NCI-H187 (cell line): ENCODE data around the gene TACC2.
"Not testable (repeated sequence)": the region's sequence is repeated elsewhere in the genome, so short reads cannot be mapped to it uniquely, and the experiment has no call there.

Experiments
- DNase-seq, 2 experiments: peaks; one replicate each; lab custom pipeline; 2025; lab: John Stamatoyannopoulos, UW

TACC2 gene

DNA sequence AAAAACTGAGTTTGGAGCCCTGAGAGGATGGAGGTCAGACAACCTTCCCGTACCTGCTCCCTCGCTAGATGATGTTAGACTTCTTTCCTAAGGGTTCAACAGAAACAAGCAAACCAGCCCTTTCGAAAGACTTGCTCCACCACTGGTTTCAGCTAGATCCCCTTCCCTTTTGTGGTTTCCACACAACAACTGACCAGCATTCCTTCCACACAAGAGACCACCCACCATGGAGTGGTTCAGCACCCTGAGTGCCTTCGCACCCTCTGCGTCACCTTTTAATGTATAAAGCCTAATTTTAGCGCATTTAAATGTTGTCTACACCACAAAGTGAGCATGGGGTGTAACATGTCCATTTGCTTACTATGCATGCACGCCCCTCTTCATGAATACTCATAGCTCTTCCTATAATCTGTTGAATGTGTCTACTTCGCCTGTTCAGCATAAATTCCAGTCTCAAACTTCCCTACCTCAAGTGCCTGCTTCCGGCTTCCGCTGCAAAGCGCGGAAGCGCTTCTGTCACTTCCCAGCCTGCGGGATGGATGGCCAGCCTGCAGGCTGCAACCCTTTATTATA is 69.0 kb downstream of the TACC2 start:
- DNase-seq, result no peak

- no peak for DNase-seq
Observed at GRCh38 chr10:122060250-122060649, 71.3 kb downstream of the TACC2 start.

DNA sequence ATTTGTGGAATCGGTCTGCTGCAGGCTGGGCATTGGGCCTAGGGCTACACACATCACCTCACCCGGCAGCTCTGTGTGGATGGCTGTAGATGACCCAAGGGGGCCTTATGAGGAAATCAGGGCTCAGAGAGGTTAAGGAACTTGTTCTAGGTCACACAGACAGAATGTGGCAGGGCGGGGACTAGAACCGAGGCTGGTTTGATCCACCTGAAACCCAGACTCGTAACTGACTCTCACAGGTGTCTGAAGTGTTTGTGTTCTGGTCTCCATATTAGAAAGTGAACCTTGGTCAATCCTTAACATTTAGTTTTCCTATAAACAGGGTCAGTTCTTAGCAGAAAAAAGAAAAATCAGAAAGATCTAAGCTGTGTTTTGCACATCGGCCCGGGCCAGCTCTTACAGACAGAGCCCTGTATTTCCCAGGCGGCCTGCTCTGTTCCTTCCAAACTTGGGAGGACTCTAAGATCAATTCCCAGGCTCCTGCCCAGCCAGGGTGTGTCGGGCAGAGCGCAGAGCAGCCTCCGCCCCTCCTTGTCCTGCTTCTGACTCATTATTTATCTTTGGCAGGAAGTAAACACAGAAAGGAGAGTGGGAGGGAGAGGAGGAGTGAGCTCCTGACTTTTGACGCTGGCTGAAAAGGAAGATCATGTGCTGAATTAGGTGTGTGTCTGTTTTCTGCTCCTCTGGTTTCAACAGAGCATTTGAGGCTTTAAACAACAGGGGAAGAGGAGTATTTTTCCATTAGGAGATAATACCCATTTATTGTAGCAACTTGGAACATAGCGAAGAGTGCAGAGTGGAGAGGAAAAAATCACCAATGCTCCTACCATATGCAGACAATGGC is 74.1 kb downstream of the TACC2 start:
- DNase-seq, result peak in 1 of 2 experiments; percentile 24

GRCh38 chr10:122066337-122066939 is 77.5 kb downstream of the TACC2 start:
- DNase-seq, result not testable (repeated sequence)

GRCh38 chr10:122068844-122069243 is 79.9 kb downstream of the TACC2 start:
- no peak for DNase-seq

- no peak for DNase-seq
Observed at GRCh38 chr10:122072491-122072890, 83.5 kb downstream of the TACC2 start.

DNA sequence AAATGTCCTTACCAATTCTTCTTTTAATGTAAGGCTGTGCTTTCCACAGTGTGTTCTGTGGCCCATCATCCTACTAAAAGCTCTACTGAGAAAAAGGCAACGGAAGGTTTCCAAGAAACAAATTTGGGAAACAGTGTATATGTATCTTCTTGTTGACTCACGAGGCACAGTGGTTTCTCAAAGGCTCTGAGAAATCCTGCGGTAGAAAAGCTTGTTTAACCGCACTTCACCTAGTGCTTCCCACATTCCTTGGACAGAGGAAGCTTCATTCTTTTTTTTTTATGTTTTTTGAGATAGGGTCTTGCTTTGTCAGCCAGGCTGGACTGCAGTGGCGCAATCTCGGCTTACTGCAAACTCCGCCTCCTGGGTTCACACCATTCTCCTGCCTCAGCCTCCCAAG is 84.5 kb downstream of the TACC2 start:
- DNase-seq, result no peak

DNA sequence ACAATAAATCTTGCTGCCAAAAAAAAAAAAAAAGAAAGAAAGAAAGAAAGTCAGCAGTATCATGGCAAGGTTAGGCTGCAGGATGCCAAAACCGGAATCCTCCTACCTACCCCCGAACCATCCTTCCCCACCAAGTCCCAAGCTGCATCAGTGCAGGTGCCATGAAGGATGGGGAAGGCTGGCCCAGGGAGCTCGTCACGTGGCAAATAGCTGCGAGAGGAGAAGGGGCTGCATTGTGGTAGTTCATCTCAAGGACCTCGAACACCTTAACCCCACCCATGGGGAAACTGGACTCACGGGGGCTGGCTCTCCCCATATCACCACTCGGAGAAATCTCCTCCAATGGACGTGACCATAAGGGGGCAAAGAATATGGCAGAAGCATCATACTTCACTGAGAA is 86.2 kb downstream of the TACC2 start:
- DNase-seq, result no peak

DNA sequence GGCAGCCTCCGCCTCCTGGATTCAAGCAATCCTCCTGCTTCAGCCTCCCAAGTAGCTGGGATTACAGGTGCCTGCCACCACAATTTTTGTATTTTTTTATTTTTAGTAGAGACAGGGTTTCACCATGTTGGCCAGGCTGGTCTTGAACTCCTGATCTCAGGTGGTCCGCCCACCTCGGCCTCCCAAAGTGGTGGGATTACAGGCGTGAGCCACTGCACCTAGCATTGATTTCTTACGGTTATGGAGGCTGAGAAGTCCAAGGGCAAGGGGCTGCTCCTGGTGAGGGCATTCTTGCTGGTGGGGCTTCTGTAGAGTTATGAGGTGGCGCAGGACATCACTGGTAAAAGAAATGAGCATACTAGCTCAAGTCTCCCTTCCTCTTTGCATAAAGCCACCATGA is 86.9 kb downstream of the TACC2 start:
- DNase-seq, result not testable (repeated sequence)

DNA sequence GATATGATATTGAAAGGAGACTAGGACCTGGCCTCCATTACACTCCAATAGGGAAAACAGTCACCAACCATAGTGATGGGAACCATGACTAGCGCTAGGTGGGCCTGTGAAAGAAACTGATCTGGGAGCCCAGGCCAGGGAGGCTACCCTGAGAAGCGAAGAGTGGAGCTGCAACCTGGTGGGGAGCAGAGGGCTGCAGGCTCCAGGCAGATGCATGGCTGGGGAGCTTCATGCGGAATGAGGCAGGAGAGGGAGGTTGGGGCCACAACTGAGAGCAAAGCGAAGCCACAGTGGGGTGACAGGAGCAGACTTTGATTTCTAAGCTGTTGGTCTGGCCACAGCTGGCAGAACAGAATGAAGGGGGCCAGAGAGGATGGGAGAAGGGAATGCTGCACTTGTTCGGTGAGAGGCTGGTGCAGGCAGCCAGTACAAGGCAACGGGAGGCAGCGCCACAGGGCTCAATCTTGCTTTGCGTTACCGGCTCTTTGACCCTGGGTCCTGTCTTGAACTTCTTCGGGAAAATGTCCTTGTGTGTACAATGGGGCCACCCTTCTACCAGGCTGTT is 88.4 kb downstream of the TACC2 start:
- DNase-seq, result no peak

DNA sequence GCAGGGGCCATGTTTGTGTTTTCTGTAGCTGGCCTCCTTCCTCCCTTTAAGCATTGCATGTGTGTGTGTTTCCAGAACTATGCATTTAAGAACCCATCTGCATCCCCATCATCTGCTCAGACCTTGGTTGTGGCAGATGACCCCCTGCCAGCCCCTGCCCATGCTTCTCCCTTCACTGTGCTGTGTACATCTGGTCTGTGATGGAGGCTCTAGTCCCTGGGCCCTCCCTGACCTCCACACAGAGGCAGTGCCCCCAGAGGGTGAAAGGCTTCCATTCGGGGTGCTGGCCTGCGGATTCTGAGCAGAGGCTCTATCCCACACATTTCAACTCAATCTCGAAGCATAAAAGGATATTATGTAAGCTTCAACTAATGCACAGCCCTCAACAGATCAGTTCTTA is 89.4 kb downstream of the TACC2 start:
- no peak for DNase-seq

DNA sequence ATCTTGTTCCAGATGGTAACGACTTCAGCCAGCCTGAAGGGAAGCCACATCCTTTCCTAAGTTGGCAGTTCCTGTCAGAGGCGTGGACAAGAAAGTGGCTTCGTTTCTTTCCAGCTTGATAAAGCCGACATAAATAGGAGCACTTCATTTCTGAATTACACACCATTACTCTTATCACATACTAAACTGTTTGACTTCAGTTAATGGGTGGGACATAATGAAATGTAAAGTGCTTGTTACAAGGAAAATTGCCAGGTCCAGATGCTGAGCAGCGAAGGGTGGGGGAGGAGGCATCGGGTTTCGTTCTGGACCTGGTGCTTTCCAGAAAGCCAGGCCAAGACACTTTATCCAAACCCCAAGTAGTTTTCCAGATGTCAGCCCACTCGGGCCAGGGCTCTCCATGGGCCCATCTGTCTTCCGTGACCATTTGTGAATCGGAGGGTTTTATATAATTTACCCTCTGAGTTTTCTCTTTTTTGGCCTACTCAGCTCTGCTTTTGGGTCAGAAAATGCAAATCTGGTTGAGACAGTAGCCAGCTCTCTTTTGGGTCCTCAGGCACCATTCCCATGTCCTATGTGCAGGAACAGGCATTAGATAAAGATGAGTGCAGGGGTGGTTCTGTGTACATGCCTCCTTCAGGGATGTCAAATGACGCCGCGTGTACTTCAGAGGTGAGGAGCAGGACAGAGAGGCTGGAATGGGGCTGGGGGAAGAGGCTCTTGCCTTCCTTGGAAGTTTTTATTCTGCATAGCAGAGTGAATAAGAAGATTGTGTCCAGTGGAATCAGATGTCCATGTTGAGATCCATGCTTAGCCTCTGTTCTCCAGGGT is 90.2 kb downstream of the TACC2 start:
- DNase-seq, result no peak

DNA sequence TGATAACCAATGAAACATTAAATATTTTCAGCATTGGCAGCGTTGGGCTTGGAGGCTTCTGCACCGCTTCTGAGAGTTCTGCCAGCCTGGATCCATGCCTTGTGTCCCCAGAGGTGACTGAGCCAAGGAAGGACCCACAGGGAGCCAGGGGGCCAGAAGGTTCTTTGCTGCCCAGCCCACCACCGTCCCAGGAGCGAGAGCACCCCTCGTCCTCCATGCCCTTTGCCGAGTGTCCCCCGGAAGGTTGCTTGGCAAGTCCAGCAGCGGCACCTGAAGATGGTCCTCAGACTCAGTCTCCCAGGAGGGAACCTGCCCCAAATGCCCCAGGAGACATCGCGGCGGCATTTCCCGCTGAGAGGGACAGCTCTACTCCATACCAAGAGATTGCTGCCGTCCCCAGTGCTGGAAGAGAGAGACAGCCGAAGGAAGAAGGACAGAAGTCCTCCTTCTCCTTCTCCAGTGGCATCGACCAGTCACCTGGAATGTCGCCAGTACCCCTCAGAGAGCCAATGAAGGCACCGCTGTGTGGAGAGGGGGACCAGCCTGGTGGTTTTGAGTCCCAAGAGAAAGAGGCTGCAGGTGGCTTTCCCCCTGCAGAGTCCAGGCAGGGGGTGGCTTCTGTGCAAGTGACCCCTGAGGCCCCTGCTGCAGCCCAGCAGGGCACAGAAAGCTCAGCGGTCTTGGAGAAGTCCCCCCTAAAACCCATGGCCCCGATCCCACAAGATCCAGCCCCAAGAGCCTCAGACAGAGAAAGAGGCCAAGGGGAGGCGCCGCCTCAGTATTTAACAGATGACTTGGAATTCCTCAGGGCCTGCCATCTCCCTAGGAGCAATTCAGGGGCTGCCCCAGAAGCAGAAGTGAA is 93.9 kb downstream of the TACC2 start:
- no peak for DNase-seq

DNA sequence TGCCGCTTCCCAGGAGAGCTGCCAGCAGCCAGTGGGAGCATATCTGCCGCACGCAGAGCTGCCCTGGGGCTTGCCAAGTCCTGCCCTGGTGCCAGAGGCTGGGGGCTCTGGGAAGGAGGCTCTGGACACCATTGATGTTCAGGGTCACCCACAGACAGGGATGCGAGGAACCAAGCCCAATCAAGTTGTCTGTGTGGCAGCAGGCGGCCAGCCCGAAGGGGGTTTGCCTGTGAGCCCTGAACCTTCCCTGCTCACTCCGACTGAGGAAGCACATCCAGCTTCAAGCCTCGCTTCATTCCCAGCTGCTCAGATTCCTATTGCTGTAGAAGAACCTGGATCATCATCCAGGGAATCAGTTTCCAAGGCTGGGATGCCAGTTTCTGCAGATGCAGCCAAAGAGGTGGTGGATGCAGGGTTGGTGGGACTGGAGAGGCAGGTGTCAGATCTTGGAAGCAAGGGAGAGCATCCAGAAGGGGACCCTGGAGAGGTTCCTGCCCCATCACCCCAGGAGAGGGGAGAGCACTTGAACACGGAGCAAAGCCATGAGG is 94.6 kb downstream of the TACC2 start:
- no peak for DNase-seq

DNA sequence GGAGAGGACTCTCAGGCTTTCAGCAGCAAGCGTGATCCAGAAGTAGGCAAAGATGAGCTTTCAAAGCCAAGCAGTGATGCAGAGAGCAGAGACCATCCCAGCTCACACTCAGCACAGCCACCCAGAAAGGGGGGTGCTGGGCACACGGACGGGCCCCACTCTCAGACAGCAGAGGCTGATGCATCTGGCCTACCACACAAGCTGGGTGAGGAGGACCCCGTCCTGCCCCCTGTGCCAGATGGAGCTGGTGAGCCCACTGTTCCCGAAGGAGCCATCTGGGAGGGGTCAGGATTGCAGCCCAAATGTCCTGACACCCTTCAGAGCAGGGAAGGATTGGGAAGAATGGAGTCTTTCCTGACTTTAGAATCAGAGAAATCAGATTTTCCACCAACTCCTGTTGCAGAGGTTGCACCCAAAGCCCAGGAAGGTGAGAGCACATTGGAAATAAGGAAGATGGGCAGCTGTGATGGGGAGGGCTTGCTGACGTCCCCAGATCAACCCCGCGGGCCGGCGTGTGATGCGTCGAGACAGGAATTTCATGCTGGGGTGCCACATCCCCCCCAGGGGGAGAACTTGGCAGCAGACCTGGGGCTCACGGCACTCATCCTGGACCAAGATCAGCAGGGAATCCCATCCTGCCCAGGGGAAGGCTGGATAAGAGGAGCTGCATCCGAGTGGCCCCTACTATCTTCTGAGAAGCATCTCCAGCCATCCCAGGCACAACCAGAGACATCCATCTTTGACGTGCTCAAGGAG is 95.5 kb downstream of the TACC2 start:
- DNase-seq, result no peak

GRCh38 chr10:122085423-122085911 is 96.5 kb downstream of the TACC2 start:
- DNase-seq, result no peak

- no peak for DNase-seq
Observed at GRCh38 chr10:122086416-122087240, 97.7 kb downstream of the TACC2 start.

GRCh38 chr10:122087436-122087835 is 98.5 kb downstream of the TACC2 start:
- DNase-seq, result no peak
